ENCODE data around the gene RNASEH1. TPM values are rescaled to one million over a fixed set of nuclear protein-coding genes. Genes with fewer than 3 reads are reported as not detected.

RNASEH1 gene
- total and polyA plus RNA-seq, 2 of the 13 experiments (the other 11 are each of a cell fraction or from before 2014, with no cell fraction given), result 14.5 to 57.4 TPM

GRCh38 chr2:3519255-3520205 lies 38.6 kb downstream of the RNASEH1 start, which contains the start of gene ADI1 (continued):
- TF ChIP-seq ZNF576 (CRISPR knock-in tag; IDR thresholded peaks at IDR 0.05) (peak; percentile 84), ZNF839 (CRISPR knock-in tag; IDR thresholded peaks at IDR 0.05; ENCODE audit: borderline replicate concordance) (peak; percentile 94; the same call in 1 of the 2 replicates), SIX1 (CRISPR knock-in tag; IDR thresholded peaks at IDR 0.05; ENCODE audit: borderline replicate concordance) (no peak; the same call in 1 of the 2 replicates), IKZF5 (CRISPR knock-in tag; IDR thresholded peaks at IDR 0.05) (peak; percentile 92), CREB1 (IDR thresholded peaks at IDR 0.05) (no peak; the same call in 1 of the 2 replicates), CREB1 (CRISPR knock-in tag; IDR thresholded peaks at IDR 0.05) (no peak), GTF3A (CRISPR knock-in tag; conservative IDR thresholded peaks at IDR 0.05) (no peak), ELF1 (CRISPR knock-in tag; IDR thresholded peaks at IDR 0.05) (peak; percentile 43), ZNF549 (CRISPR knock-in tag; IDR thresholded peaks at IDR 0.05) (no peak), NFYC (CRISPR knock-in tag; IDR thresholded peaks at IDR 0.05) (peak; percentile 67), JUNB (CRISPR knock-in tag; IDR thresholded peaks at IDR 0.05; ENCODE audit: borderline replicate concordance) (no peak), ZBTB21 (CRISPR knock-in tag; IDR thresholded peaks at IDR 0.05) (peak; percentile 49), ZNF747 (CRISPR knock-in tag; IDR thresholded peaks at IDR 0.05; ENCODE audit: borderline replicate concordance) (peak; percentile 99), ZNF503 (CRISPR knock-in tag; IDR thresholded peaks at IDR 0.05) (peak; percentile 68; the same call in 1 of the 2 replicates), ZFYVE20 (CRISPR knock-in tag; IDR thresholded peaks at IDR 0.05; ENCODE audit: borderline replicate concordance, low read depth) (no peak), ZNF17 (CRISPR knock-in tag; IDR thresholded peaks at IDR 0.05) (peak; percentile 95; the same call in 1 of the 2 replicates), SKIL (CRISPR knock-in tag; IDR thresholded peaks at IDR 0.05; ENCODE audit: borderline replicate concordance) (peak; percentile 54; the same call in 1 of the 2 replicates), ZNF430 (CRISPR knock-in tag; IDR thresholded peaks at IDR 0.05) (peak; percentile 87; the same call in 1 of the 2 replicates), TEAD2 (CRISPR knock-in tag; IDR thresholded peaks at IDR 0.05) (no peak; the same call in 1 of the 2 replicates), TBX2 (CRISPR knock-in tag; IDR thresholded peaks at IDR 0.05; ENCODE audit: borderline replicate concordance) (peak; percentile 87), NPAS2 (CRISPR knock-in tag; IDR thresholded peaks at IDR 0.05; ENCODE audit: borderline replicate concordance) (no peak; the same call in 1 of the 2 replicates), ZNF501 (CRISPR knock-in tag; IDR thresholded peaks at IDR 0.05) (peak; percentile 99), PAWR (CRISPR knock-in tag; IDR thresholded peaks at IDR 0.05; ENCODE audit: borderline replicate concordance) (peak; percentile 30; the same call in 1 of the 2 replicates), SMC3 (IDR thresholded peaks at IDR 0.05; ENCODE audit: low read length) (no peak), ZNF232 (CRISPR knock-in tag; IDR thresholded peaks at IDR 0.05; ENCODE audit: borderline replicate concordance) (peak; percentile 96)

All from HepG2 (cell line).